ENCODE measurements around the gene TUBB4B.
"Not testable (repeated sequence)": the region's sequence is repeated elsewhere in the genome, so short reads cannot be mapped to it uniquely, and the experiment has no call there.

TUBB4B gene

DNA sequence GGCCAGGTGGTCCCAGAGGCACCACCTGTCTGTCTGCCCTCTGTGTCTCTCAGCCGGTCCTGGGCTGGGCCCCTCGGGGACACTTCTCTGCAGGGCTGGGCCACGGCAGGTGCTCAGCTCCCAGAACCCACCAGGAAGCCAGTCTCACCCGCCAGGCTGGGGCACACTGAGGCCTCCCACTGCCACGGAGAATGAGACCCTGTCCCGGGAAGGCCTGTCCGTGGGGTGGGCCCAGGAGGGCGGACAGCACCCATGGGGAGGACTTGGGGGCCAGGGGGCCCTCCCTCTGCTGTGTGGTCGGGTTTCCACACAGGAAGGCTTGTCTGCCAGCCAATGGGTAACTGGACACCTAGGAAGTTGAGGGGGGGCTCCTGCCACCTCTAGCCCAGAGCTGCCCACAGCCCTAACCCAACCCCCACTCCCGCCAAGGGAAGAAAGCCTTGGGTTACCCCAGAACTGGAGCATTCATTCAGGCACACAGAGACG is 4.1 kb upstream of the TUBB4B start:
- ATAC-seq (no peak), DNase-seq (no peak)

DNA sequence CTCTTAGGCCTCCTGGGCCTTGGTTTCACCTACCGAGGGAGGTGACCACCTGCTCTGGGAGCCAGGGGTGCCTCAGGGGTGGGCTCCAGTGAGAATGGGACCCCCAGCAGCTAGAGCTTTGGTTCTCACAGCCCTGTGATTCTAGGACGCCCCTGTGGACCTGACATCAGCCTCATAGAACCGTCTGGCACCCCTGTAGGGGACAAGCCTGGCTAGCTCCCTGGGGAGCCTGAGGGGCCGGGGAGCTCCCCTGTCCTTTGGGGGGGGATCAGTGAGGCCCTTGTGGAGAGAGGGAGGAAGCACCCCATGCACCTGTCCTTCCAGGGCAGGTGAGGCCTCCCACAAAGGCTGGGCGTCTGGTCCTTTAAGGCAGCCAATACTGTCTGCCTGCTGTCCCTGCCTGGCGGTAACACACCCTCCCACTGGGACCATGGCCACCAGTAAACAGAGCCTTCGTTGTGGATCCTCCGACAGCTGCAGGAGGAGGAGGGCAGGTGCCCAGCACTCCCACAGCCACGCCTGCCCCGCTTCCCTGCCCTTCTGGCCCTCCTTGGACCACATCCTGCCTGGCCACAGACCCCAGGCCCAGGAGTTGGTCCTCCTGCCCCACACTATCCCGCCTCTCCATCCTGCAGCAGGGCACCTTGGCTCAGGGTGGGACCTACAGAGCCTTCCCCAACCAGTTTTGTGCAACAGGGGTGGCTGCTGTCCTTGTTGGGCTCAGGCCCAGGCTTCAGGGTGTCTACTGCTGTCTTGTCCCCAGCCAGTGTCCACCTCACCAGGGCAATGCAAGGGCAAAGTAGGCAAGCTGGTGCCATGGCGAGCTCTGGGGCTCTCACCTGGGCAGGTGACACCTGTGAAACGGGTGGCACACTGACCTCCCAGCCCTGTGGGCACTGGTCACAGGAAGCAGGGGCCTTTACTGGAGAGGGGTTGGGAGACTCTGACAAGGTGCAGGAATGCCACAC is 3.0 kb upstream of the TUBB4B start:
- ATAC-seq, result no peak
- DNase-seq, result no peak

DNA sequence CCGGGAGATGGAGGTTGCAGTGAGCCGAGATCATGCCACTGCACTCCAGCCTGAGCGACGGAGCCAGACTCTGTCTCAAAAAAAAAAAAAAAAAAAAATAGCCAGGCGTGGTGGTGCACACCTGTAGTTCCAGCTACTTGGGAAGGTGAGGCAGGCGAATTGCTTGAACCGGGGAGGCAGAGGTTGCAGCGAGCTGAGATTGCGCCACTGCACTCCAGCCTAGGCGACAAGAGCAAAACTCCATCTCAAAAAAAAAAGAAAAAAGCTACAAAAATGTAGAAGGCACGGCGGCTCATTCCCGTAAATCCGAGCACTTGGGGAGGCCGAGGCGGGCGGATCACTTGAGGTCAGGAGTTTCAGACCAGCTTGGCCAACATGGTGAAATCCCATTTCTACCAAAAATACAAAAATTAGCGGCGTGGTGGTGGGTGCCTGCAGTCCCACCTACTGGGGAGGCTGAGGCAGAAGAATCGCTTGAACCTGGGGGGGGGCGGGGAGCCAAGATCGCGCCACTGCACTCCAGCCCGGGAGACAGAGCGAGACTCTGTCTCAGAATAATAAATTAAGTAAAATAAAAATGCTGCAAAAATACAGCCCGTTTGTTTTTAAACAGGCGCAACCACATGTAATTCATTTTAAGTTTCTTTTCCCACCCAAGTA is 1.4 kb upstream of the TUBB4B start:
- not testable (repeated sequence) for ATAC-seq, DNase-seq

DNA sequence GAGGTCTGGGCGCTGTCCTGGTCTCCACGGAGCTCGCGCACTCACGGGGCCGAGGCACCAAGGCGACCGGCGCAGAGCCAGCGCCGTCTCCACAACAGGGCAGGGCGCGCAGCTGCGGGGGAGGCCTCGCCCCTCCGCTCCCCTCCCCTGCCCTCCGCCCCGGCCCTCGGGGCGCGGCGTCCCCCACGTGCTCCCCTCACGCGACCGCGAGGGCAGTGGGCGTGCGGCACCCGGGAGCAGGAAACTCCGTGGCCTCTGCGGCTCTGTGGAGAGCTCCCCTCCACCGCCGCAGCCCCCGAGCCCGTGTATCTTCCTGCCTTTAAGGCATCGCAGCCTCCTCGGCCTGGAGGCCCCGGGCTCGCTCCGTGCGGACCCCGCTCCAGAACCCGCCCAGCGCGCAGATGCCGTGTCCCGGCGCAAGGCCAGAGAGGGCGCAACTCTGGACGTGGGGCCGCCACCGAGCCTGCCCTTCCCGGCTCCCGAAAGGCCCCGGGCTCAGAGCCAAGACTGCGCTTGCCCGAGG is 708 bp upstream of the TUBB4B start:
- DNase-seq (peak; percentile 76), ATAC-seq (peak; percentile 14)

DNA sequence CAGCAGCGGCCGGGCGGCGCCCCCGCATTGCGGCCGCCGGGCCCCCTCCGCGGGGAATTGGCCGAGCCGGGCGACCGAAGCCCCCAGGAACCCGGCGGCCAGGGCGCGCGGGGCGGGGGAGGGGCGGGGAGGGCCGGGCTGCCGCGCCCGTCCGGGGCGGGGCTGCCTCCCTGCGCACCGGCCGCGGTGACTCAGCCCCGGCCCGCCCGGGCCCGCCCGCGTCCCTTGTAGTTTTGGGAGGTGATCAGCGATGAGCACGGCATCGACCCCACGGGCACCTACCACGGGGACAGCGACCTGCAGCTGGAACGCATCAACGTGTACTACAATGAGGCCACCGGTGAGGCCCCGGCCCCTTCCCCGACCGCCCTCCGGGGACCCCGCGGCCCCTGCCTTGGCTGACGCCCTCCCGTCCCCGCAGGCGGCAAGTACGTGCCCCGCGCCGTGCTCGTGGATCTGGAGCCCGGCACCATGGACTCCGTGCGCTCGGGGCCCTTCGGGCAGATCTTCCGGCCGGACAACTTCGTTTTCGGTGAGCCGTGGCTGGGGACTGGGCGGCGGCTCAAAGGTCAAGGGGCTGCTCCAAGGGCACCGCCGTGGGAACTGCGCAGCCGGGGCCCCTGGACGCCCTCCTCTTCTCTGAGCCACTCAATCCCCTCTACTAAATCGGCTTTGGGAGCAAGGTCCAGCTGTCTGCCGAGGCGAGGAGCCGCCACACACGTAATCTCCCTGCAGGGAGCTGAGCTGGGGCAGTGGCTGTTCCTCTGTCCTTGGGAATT is 592 bp downstream of the TUBB4B start:
- ATAC-seq (peak; percentile 11), DNase-seq (peak; percentile 77)

DNA sequence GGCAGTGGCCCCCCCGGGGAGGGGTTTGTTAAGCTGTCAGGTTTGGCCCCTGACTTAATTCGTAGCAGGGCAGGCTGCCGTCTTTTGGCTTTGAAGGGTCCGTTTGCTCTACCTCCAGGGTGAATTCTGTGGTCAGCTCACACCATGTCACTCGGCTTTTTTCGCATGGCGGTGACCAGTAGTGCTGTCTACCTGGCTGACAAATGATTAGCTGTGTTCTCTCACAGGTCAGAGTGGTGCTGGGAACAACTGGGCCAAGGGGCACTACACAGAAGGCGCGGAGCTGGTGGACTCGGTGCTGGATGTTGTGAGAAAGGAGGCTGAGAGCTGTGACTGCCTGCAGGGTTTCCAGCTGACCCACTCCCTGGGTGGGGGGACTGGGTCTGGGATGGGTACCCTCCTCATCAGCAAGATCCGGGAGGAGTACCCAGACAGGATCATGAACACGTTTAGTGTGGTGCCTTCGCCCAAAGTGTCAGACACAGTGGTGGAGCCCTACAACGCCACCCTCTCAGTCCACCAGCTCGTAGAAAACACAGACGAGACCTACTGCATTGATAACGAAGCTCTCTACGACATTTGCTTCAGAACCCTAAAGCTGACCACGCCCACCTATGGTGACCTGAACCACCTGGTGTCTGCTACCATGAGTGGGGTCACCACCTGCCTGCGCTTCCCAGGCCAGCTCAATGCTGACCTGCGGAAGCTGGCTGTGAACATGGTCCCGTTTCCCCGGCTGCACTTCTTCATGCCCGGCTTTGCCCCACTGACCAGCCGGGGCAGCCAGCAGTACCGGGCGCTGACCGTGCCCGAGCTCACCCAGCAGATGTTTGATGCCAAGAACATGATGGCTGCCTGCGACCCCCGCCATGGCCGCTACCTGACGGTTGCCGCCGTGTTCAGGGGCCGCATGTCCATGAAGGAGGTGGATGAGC is 1.4 kb downstream of the TUBB4B start:
- ATAC-seq (no peak), DNase-seq (no peak)

DNA sequence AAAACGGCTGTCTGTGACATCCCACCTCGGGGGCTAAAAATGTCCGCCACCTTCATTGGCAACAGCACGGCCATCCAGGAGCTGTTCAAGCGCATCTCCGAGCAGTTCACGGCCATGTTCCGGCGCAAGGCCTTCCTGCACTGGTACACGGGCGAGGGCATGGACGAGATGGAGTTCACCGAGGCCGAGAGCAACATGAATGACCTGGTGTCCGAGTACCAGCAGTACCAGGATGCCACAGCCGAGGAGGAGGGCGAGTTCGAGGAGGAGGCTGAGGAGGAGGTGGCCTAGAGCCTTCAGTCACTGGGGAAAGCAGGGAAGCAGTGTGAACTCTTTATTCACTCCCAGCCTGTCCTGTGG is 2.2 kb downstream of the TUBB4B start:
- not testable (repeated sequence) for DNase-seq, ATAC-seq

DNA sequence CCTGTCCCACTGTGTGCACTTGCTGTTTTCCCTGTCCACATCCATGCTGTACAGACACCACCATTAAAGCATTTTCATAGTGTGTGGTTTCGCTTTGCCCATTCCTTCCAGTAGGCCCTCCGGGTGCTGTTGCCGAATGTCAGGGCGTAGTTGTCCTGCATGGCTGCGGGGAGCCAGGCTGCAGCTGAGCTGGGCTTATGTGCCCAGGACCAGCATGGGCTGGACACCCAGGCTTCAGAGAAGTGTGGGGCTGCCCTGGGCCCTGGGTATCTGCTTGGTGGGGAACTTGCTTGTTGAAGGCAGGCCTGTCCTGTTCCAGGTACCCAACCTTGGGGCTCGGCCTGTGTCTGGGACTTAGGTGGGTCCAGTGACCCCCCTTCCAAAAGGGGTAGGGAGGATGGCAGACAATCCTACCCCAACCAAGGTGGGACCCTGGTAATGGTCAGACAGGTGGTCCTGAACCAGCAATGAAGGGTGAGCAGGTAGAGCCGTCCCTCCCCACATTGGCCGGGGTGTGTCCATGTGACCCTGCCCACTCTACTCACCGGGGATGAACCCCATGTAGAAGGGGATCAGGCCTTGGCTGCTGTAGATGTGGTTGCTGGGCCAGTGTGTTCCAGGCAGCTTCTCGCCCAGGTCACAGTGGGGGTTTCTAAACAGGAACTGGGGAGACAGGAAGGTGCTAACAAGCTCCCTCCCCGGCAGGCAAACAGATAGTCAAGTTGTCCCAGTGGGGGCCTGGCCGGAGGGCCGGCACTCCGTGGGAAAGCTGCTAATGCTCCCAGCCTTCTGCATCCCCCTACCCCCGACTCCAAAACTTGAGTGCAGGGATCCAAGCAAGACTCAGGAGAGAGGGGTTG is 2.8 kb downstream of the TUBB4B start:
- ATAC-seq, result no peak
- no peak for DNase-seq

DNA sequence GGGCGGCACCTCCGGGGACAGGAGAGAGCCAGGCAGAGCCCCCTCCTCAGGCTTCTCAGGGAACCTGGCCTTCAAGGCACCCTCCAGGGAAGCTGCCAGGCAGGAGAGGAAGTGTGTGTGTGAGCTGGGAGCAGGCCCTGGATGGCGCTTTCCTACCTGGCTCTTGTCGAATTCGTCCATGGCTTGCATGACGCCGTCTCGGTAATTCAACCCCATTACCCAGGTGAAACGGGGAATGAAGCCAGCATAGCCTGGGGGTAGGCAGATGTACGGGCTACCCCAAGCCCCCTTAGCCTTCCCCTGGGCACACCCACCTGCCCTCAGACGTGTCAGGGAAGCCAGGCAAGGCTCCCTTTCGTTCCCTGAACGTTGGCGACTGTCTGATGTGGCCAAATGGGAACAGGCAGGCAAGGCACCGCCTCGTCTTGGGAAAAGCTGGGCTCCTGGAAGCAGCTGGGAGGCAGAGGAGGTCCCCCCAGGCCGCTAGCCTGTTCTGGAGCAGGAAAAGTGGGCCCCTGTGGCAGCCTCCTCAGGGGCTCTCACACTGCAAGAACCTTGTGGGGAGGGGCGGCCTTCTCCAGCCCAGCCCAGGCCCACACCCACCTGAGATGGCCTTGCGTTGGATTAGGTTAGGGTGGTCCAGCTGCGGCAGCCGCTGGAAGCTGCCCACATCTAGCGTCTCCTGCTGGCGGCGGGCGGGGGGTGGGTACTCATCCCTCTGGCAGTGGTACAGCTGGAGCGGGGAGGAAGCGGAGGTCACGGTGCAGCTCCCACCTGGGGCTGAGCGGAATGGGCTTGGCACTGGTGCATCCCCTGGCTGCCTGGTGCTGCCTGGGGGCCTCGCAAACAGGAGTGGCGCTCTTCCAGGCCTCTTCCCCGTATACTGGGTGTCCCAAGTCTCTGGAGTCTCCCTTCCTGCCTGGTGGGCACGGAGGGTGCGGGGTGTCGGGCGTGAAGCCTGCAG is 3.7 kb downstream of the TUBB4B start:
- ATAC-seq (no peak), DNase-seq (no peak)

DNA sequence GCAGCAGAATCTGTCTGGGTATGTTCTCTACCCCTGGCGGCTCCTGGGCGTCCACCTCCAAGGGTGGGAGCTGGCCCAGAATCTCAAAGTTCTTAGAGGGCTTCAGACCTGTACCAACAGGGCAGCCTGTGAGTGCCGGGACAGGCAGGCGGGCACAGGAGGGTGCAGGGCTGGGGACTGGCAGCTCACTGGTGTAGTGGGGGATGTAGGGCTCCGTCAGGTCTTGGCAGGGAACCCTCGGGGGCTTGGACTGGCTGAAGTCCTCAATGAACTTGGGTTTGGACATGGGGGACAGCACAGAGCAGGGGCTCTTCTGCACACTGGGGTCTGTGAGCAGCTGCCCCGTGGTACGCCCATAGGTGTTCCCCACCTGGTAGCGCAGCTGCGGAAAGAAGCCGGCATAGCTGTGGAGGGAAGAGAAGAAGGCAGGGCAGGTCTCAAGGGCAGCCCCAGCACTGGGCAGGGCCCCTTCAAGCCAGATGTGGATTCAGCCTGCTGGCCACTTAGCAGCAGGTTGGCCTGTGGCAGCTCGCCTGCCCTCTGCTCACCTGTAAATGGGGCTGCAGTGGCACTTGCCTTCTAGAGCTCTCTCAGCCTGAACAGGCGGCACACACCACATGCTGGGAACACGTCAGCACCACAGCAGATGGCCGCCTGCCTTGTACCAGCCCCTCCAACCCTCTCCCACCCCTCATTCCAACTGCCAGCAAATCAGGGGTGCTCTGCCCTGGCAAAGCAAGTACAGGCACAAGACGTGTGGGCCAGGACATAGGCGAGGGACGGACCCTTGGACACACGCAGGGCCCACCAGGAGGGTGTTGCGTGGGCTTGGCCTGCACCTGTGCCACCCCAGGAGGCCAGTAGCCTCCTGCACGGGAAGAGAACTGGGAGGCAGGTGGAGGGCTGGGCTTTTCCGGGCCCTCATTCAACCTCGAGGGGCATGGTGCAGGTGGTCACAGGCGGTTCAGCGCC is 4.6 kb downstream of the TUBB4B start:
- no peak for ATAC-seq

DNA sequence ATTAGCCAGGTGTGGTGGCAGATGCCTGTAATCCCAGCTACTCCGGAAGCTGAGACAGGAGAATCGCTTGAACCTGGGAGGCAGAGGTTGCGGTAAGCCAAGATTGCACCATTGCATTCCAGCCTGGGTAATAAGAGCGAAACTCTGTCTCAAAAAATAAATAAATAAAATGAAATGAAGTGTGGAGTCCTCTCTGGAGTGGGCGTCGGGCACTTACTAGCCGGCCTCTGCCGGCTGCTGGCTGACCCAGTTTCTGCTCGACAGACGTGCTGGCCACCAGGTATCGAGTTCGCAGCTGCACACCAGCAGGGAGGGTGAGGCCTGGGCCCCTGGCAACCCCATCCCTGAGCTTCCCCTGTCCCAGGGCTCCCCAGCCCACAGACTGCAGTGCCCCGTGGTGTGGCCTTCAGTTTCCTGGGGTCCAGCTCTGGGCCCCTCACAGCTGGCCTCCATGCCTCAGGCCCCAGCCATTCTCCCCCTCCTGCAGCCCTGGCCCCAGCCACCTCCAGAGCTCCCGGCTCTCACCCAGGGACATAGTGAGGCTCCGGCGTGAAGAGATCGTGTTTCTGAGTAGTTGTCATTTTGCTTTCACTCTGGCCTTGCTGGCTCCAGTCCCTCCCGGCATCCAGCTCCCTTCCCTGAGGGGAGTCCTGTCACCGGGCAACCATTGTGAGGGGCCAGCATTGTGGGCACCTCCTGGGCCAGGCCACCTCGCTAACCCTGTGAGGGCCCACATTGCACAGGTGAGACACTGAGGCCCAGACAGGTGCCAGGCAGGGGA is 6.2 kb downstream of the TUBB4B start:
- ATAC-seq (no peak), DNase-seq (no peak)

More for the DNA sequence above, 4.6 kb downstream of the TUBB4B start:
- DNase-seq, result no peak

DNA sequence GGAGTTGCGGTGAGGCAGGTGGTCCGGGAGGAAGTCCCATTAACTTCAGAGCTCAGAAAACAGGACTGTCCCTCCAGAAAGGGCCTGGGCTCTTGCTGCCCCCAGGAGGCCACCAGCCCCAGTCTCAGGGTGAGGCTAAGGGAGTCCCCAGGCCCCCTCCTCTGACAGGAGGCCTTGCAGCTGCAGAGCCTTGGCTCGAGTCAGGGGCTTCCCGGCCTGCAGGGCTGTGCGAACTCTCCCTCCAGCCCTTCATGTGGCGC is 6.8 kb downstream of the TUBB4B start:
- DNase-seq (no peak), ATAC-seq (no peak)

DNA sequence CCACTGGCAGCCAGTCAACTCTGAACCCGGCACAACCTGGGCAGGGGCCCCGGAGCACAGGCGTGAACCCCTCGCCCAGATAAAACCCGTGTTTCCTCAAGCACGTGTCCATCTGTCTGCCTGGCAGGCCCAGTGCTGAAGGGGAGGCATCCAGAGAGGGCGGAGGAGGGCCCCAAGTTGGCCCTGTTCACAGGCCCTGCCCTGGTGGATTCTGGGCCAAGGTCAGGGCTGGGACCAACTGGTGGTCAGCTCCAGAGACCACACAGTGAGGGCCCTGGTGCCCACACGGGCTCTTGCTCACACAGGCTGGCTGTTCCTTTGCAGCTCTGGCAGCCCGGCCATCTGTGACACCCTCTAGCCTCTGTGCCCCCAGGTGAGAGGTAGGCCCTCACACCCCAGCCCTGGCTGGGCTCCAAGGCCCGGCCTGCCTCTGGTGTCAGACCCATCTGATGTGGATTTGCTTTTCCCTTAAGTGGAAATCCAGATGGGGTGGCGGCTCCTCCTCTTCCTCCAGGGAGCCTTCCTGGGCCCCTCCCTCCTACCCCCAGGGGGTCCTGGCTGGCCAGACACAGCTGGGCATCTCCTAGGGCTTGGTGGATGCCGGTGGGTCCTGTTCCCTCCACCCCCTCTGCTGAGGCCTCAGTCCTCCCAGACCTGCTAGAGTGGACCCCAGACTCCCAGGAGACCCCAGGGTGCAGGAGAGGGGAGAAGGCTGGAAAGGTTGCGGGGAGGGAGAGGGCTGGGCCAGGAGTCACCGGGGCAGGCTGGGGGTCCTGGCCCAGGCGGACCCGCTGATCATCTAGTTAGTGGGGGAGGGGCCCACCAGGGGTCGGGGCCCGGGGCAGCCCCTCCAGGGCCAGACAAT is 9.5 kb downstream of the TUBB4B start:
- ATAC-seq (no peak), DNase-seq (no peak)

DNA sequence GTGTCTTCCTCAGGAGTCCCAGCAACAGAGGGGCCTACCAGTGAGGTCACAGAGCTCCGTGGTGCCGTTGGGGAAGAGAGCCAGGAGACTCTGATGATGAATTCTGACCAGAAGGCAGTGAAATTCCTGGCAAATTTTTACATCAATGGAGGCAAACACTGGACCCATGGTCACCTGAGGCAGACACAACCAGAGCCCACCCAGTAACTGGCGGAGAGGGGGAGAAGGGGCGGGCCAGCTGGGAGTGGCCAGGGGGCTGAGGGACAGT is 10.0 kb downstream of the TUBB4B start, which contains the start of gene STPG3:
Gene STPG3 (plus strand): TSS at position 93 of the 268 bp plus-strand sequence. CDS start 1 bp downstream, at position 94.
- DNase-seq, result no peak

DNA sequence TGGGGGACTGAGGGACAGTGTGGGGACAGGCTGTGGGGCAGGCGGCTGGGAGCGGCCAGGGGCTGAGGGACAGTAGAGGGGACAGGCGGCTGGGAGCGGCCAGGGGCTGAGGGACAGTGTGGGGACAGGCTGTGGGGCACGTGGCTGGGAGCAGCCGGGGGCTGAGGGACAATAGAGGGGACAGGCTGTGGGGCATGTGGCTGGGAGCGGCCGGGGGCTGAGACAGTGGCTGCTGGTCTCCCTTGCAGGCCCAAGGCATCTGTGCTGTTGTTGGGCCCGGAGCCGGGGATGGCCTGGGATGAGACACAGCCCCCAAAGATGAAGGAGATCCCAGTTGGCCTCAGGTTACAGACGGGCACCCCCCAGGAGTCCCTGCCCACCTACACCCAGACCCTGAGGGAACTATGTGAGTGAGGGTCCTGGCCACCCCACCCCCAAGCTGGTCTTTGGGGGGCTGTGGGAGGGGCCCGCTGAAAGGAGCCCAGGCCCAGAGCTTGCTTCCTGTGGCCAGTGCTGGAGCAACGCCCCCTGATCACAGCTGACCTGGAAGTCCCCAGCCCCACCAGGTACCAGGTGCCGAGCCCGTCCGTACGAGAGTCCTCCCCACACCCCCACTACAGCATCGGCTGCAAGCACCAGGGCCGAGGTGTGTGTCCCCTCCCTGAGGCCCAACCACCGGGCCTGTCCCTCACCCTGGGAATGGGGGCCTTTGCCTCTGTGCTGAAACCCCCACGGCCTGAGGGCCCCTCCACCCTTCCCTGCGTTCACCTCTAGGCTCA is 10.6 kb downstream of the TUBB4B start:
- DNase-seq, result no peak
- no peak for ATAC-seq

More for the DNA sequence above, 10.0 kb downstream of the TUBB4B start, which contains the start of gene STPG3:
- ATAC-seq, result no peak
